Chondrocyte (in vitro differentiated cells): ENCODE results near the gene PPP1R14D. TPM values are rescaled to one million over a fixed set of nuclear protein-coding genes. Genes with fewer than 3 reads are reported as not detected.

Source experiments
- DNase-seq: peaks from one replicate; pipeline ENCODE4 v3.0.0; 2021; ENCODE audit warnings: mixed read lengths, low spot score
- H3K27ac Mint-ChIP-seq: one replicate; pipeline ENCODE4 v1.8.0; 2021; ENCODE audit warnings: mild to moderate bottlenecking, moderate library complexity, mixed read lengths; ENCODE audit not compliant: unreplicated experiment
- H3K27me3 Mint-ChIP-seq: 2 replicates; pipeline ENCODE4 v1.8.0; 2021; ENCODE audit warnings: low read depth, mixed read lengths
- H3K36me3 Mint-ChIP-seq: 2 replicates; pipeline ENCODE4 v1.8.0; 2021; ENCODE audit warnings: low read depth, mixed read lengths
- H3K4me1 Mint-ChIP-seq: 2 replicates; pipeline ENCODE4 v1.8.0; 2021; ENCODE audit warnings: low read depth, mild to moderate bottlenecking, mixed read lengths
- H3K4me3 Mint-ChIP-seq: one replicate; pipeline ENCODE4 v1.8.0; 2021; ENCODE audit warnings: mild to moderate bottlenecking, moderate library complexity, mixed read lengths; ENCODE audit not compliant: unreplicated experiment
- H3K9me3 Mint-ChIP-seq: 2 replicates; pipeline ENCODE4 v1.8.0; 2021; ENCODE audit warnings: low read depth, mixed read lengths
- total RNA-seq: library from RNA; stranded (reverse); gene quantifications from 3 replicates; pipeline ENCODE4 v1.2.1, GENCODE V29; 2021
- TF ChIP-seq, protein P1 (sequence below): fragments of 200-600 bp; sonication (generic); IDR thresholded peaks from 2 replicates; pipeline ENCODE4 v1.5.0; 2021; ENCODE audit warnings: antibody characterized with exemption, mild to moderate bottlenecking, moderate library complexity

The PPP1R14D gene
- total RNA-seq, 1 donor from 2014 or later: not detected

DNA sequence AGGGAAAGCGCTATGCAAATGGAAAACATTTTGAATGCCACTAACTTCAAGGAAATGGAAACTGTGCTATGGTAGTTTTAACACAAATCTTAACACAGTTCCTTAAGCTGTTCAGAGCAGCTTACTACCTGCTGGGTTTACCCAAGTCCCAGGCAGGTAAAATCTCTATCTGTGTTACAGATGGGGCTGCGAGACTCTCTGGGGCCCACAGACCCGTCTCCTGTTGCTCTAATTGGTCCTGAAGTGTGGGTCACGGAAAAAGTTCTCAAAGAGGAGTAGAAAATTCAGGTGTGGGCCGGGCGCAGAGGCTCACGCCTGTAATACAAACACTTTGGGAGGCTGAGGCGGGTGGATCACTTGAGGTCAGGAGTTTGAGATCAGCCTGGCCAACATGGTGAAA, 38.5 kb downstream of the PPP1R14D start:
- no peaks in the 10 kb centered on the region for H3K9me3 Mint-ChIP-seq

GRCh38 chr15:40789119-40789518, 39.4 kb downstream of the PPP1R14D start:
- Mint-ChIP-seq H3K36me3 (peaks cover 2% of the 10 kb centered on the region), H3K9me3 (no peaks in the 10 kb centered on the region), H3K27me3 (no peaks in the 10 kb centered on the region), H3K27ac (no peak overlapping the region), H3K4me3 (no peak overlapping the region), H3K4me1 (peaks cover 26% of the 10 kb centered on the region)
- no peak for DNase-seq
- TF ChIP-seq, protein P1, sequence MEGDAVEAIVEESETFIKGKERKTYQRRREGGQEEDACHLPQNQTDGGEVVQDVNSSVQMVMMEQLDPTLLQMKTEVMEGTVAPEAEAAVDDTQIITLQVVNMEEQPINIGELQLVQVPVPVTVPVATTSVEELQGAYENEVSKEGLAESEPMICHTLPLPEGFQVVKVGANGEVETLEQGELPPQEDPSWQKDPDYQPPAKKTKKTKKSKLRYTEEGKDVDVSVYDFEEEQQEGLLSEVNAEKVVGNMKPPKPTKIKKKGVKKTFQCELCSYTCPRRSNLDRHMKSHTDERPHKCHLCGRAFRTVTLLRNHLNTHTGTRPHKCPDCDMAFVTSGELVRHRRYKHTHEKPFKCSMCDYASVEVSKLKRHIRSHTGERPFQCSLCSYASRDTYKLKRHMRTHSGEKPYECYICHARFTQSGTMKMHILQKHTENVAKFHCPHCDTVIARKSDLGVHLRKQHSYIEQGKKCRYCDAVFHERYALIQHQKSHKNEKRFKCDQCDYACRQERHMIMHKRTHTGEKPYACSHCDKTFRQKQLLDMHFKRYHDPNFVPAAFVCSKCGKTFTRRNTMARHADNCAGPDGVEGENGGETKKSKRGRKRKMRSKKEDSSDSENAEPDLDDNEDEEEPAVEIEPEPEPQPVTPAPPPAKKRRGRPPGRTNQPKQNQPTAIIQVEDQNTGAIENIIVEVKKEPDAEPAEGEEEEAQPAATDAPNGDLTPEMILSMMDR: no peak

More for the DNA sequence above, 38.5 kb downstream of the PPP1R14D start:
- Mint-ChIP-seq H3K27ac (no peak overlapping the region), H3K4me3 (no peak overlapping the region), H3K27me3 (no peaks in the 10 kb centered on the region), H3K4me1 (peaks cover 28% of the 10 kb centered on the region), H3K36me3 (peaks cover 2% of the 10 kb centered on the region)
- TF ChIP-seq, protein P1: no peak
- DNase-seq: no peak

DNA sequence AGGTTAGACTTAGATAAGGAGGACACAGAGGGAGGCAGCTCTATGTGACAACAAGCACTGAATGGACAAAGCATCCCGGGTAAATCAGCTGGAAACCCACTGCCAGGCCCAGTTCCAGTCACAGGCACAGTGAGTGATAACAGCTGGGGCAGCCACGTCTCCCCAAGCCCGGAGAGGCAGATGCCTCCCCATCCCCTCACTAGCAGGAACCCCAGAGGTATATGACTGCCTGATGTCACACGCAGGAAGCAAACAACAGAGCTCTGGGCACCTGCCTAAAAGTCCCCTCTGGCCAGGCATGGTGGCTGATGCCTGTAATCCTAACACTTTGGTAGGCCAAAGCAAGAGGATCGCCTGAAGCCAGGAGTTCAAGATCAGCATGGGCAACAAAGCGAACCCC, 40.5 kb downstream of the PPP1R14D start:
- Mint-ChIP-seq H3K4me3 (no peak overlapping the region), H3K27me3 (no peaks in the 10 kb centered on the region), H3K4me1 (peaks cover 17% of the 10 kb centered on the region), H3K9me3 (no peaks in the 10 kb centered on the region), H3K27ac (no peak overlapping the region), H3K36me3 (no peaks in the 10 kb centered on the region)
- TF ChIP-seq, protein P1: no peak
- no peak for DNase-seq

- TF ChIP-seq, protein P1: no peak
- Mint-ChIP-seq H3K4me3 (no peak overlapping the region), H3K4me1 (peaks cover 16% of the 10 kb centered on the region), H3K27me3 (no peaks in the 10 kb centered on the region), H3K27ac (peak overlapping the region; percentile 57), H3K36me3 (no peaks in the 10 kb centered on the region), H3K9me3 (no peaks in the 10 kb centered on the region)
- DNase-seq: no peak
Observed at GRCh38 chr15:40787344-40787841, 41.1 kb downstream of the PPP1R14D start.

GRCh38 chr15:40785814-40786213, 42.7 kb downstream of the PPP1R14D start:
- H3K4me1 Mint-ChIP-seq: peaks cover 16% of the 10 kb centered on the region
- TF ChIP-seq, protein P1: no peak
- H3K9me3 Mint-ChIP-seq: no peaks in the 10 kb centered on the region
- H3K27ac Mint-ChIP-seq: no peak overlapping the region
- H3K4me3 Mint-ChIP-seq: no peak overlapping the region
- H3K36me3 Mint-ChIP-seq: no peaks in the 10 kb centered on the region
- no peak for DNase-seq
- H3K27me3 Mint-ChIP-seq: no peaks in the 10 kb centered on the region
